HG03064 (cell line): Measurements from ENCODE around the gene MRGPRX3.
"Not testable (repeated sequence)": the region's sequence is repeated elsewhere in the genome, so short reads cannot be mapped to it uniquely, and the experiment has no call there.

ENCODE experiments used
- ATAC-seq: cut with Tn5 transposase; IDR thresholded peaks from one replicate; pipeline ENCODE4 v1.9.1; 2021; ENCODE audit warnings: low read depth; ENCODE audit not compliant: unreplicated experiment

Gene MRGPRX3

DNA sequence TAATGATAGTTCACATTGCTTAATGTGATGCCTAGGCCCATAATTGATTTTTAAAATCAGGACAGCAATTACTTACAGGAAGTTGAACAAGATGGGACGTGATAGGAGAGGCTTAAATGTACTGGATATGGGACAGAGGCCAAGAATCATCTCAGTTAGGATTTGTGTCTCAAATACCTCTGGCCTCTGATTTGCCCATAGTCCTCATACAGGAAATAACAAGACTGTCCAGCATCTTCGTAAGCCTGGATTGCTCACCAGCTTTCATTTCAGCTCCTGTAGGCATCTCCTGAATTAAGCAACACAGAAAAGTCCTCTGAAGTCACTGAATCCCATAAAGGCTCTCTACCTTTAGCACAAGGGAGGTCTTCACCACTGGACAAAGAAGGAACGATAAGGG is at the start of gene MRGPRX3:
Gene MRGPRX3 (plus strand): TSS at position 231 of the 400 bp plus-strand sequence. CDS start 4,632 bp downstream, outside the sequence.
- no peak for ATAC-seq

DNA sequence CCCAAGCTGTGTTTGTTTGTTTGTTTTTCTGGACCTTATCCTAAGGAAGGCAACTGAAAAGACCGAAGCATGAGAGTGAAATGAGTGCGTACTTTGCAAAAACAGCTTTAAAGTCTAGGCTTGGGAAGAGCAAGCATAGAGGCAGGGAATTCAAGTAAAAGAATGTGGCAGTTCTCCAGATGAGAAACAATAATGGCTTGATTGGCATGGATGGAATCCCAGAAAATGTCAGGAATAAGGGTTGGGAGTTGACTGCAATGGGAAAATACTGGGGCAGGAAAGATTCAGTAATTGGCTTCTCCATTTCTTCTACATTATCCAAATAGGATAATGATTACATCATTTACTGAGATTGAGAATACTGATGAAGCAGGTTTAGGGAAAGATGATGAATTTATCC is 44.0 kb upstream of the MRGPRX3 start:
- ATAC-seq = no peak

DNA sequence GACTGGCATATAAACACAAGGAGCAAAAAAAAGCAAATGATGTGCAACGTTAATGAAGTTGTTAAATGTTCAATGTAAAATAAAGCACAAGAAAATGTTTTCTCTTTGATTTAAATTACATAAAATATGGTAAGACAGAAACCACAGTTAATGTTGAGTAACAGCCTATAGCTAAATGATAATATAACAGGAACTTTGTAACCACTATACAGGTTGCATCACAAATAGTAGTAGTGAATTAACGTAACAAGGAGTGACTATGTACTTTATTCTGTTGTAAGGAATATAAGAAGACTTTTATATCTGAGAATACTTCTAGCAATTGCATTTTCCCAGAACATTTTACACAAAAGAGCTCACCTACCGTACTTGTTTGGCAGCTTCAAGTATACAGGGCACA is 43.4 kb upstream of the MRGPRX3 start:
- ATAC-seq = no peak

DNA sequence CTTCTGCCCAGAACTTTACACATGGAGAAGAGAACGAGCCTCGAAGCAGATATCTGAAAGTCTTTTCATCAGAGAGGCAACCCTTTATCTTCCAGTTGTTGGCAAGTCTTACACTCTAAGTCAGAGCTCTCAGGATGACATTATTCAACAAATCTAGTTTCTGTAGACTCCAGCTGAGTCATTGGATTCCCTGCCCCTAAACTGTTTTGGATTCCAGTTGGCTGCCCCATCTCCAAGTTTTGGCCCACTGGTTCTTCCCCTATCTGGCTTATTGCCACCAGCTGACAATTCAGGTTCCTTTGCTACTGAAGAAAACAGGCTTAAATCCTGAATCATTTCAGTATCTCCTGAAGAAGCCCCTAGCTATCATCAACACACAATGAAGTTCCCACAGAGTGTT is 40.6 kb upstream of the MRGPRX3 start:
- no peak for ATAC-seq

DNA sequence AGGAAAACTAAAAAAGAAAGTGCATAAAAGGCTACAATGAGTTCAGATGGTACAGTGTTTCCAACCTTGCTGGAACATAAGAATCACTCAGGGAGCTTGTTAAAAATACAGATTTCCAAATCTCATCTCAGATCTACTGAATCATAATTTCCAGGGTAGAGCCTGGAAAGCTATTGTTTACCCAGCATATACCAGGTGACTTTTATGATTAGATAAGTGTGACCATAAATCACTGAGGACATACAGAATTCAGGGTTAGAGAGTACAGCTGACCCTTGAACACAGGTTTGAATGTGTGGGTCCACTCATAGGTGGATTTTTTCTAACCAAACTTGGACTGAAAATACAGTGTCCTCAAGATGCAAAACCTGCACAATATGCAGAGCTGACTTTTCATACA is 38.4 kb upstream of the MRGPRX3 start:
- ATAC-seq = no peak

DNA sequence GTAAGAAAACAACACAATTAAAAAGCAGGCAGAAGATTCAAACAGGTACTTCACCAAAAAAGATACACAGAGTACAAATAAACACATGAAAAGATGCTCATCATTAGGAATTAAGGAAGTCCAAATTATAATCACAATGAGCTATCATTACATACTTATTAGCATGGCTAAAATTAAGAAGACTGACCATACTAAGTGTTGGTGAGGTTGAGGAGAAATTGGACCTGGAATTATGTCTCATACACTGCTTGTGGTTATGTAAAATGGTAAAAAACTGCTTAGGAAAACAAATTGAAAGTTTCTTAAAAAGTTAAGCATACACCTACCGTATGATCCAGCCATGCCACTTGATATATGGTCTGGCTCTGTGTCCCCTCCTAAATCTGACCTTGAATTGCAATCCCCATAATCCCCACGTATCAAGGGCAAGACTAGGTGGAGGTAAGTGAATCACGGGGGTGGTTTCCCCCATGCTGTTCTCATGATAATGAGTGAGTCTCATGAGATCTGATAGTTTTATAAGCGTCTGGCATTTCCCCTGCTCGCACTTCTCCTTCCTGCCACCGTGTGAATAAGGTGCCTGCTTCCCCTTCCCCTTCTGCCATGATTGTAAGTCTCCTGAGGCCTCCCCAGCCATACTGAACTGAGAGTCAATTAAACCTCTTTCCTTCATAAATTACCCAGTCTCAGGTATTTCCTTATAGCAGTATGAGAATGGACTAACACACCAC is 31.3 kb upstream of the MRGPRX3 start:
- no peak for ATAC-seq

DNA sequence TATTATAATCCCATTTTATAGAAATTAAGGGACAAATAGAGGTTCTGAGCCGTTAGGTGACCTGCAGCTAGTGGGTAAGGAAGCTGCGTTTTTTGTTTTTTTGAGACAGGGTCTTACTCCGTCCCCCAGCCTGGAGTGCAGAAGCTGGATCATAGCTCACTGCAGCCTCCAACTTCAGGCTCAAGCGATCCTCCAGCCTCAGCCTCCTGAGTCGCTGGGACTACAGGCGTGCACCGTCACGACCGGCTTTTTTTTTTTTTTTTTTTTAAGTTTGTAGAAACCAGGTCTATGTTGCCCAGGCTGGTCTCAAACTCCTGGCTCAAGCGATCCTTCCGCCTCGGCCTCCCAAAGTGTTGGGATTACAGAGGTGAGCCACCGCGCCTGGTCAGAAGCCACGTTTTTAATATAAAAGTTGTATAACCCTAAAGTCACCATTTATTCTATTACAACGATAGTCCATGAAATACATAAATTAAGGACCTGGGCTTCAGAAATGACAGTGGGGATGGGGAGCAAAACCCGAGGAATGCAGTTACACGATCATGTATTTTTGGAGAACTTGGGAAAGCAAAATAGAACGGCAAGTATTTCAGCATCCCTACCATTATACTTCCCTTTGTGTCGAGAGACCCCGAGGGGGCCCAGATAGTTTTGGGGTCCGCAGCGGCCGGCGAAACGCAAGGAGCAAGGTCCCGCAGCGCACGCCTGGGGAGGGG is 27.1 kb upstream of the MRGPRX3 start:
- no peak for ATAC-seq

DNA sequence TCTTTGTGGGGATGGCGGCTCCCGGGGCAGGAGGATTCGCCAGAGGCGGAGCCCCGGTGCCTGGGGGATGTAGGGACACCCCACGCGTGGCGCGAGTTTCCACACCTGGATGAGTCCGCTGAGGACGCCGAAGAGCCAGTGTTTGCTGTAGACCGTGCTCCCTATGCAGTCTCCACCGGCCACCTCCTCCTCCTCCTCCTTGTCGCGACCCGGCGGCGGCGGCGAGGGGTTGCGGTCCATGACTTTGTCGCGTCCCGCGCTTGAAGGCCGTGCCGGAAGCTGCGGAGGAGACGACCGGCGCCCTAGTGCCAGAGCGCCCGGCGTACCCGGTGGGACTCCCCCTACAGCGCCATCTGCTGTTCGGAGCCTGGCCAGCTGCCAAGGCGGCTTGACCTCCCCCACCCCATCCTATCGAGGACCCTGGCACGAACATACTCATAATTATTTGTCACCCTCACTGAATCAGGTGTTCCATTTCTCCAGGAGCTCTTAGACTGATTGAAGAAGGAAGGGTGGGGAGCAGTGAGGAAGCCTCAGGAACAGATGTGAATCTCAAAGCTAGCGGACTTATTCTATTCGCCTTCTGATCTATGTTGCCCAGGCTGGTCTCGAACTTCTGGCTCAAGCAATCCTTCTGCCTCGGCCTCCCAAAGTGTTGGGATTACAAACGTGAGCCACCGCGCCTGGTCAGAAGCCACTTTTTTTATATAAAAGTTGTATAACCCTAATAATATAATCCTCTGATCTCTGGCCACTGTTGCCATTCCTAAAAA is 26.4 kb upstream of the MRGPRX3 start, which contains the start of gene SAAL1:
Gene SAAL1 (minus strand): TSS at position 281 of the 773 bp plus-strand sequence. CDS start 41 bp downstream, at position 240.
- ATAC-seq = peak; percentile 95

DNA sequence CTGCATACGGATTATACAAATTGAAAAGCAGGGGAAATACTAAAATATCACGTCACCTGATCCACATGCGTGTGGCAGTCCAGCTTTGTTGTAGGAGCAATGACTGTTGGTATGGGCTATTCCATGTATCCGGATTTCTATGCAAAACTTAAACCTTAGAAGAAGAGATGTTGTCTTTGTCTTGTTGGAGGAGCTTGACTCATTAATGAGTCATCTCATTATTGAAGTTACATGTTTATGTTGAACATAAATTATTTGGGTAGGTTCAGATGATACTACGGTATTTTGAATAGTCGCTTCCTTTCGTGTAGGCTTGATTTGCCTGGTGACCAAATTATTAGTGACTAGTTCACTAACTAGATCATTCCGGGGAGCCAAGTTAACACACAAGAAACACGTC is 25.7 kb upstream of the MRGPRX3 start:
- no peak for ATAC-seq

DNA sequence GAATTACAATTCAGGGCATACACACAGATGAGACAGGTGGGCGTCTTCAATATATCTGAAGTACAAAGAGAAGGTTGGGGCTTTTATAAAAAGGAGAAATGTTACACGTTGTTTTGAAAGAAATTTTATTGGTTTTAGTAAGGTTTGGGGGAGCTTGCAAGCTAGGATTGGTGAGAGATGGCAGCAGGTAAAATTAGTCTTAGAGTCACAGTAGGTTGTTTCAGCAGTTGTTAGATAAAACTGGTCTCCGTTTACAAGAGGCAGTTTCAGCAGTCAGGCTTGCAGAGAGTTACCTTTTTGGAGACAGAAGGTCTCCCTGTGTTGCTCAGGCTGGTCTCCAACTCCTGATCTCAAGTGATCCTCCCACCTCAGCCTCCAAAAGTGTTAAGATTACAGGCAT is 24.1 kb upstream of the MRGPRX3 start:
- ATAC-seq = no peak

DNA sequence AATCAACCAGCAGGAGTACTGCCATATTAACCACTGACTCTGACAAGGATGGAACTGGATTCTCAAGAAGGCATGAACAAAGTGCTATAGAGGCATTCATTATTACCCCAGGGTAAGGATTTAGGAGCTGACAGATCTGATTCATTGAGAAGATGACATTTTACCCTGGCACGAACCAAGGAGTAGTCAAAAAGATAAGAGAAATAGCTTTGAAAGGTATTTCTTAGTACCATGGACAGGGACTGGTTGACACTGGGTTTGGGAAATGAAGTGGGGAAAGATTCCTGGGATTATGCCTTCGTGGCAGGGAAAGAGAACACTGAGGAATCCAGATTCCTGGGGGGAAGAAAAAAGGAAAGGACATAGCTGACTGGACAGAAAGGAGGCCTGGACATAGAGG is 21.4 kb upstream of the MRGPRX3 start:
- ATAC-seq = no peak

DNA sequence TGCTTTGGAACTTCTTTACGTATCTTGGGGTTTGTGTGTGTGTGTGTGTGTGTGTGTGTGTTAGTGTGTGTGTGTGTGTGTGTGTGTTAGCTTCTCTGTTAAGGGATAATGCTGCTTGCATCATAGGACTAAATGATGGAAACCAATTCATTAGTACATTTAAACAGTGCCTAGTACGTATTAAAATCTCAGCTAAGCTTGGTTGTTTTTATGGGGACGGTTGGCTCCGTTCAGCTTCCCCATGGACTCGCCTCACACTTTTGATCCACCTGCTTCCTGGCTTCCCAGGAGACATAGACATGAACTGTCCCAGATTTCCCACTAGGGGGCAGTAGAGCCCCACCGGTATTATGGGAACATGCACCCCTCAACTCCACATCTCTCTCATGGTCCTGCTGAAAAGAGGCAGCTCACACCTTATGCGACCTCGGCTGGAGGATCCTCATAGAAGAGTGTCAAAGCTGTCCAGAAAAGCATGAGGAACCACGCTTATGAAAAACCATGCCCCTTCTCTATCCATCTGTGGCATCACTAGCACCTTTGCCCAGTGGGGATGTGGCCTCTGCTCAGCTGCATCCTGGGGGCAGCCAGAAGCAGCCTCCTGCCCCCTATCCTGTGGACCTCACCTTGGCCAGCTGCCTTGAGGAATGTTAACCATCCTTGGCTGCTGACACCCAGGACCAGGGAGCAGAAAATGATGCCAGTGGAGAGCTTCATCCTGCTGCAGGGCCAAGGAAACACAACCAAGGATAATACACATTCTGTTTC is 16.8 kb upstream of the MRGPRX3 start:
- peak; percentile 81 for ATAC-seq

DNA sequence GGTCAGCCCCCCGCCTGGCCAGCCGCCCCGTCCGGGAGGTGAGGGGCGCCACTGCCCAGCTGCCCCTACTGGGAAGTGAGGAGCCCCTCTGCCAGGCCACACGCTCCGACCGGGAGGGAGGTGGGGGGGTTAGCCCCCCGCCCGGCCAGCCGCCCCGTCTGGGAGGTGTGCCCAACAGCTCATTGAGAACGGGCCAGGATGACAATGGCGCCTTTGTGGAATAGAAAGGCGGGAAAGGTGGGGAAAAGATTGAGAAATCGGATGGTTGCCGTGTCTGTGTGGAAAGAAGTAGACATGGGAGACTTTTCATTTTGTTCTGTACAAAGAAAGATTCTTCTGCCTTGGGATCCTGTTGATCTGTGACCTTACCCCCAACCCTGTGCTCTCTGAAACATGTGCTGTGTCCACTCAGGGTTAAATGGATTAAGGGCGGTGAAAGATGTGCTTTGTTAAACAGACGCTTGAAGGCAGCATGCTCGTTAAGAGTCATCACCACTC is 11.0 kb upstream of the MRGPRX3 start:
- ATAC-seq = not testable (repeated sequence)

DNA sequence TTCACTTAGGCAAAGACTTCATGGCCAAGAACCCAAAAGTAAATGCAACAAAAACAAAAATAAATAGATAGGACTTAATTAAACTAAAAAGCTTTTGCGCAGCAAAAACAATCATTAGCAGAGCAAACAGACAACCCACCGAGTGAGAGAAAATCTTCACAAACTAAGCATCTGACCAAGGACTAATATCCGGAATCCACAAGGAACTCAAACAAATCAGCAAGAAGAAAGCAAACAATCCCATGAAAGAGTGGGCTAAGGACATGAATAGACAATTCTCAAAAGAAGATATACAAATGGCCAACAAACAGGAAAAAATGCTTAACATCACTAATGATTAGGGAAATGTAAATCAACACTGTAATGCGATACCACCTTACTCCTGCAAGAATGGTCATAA is 1.3 kb upstream of the MRGPRX3 start:
- not testable (repeated sequence) for ATAC-seq

DNA sequence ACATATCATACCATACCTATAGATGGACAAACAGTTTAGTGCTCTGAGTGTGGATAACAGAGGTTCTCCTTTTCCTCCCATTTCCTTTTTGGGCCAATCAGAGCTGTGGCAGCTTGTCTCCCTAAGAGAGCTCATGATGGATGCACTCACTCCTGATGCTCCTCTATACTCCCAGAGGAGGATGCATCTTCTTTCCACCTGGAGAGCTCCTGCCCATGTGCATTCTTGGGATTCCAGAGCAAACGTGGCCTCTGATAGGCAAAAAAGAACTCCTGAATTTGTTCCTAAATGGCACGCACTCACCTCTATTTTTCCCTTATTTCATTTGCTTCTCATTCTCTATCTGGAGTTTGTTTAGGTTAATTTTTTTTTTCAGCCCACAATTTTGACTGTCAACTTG is 2.9 kb downstream of the MRGPRX3 start:
- ATAC-seq = no peak

DNA sequence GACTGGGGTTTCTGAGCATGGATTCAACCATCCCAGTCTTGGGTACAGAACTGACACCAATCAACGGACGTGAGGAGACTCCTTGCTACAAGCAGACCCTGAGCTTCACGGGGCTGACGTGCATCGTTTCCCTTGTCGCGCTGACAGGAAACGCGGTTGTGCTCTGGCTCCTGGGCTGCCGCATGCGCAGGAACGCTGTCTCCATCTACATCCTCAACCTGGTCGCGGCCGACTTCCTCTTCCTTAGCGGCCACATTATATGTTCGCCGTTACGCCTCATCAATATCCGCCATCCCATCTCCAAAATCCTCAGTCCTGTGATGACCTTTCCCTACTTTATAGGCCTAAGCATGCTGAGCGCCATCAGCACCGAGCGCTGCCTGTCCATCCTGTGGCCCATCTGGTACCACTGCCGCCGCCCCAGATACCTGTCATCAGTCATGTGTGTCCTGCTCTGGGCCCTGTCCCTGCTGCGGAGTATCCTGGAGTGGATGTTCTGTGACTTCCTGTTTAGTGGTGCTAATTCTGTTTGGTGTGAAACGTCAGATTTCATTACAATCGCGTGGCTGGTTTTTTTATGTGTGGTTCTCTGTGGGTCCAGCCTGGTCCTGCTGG is 4.9 kb downstream of the MRGPRX3 start:
- no peak for ATAC-seq

DNA sequence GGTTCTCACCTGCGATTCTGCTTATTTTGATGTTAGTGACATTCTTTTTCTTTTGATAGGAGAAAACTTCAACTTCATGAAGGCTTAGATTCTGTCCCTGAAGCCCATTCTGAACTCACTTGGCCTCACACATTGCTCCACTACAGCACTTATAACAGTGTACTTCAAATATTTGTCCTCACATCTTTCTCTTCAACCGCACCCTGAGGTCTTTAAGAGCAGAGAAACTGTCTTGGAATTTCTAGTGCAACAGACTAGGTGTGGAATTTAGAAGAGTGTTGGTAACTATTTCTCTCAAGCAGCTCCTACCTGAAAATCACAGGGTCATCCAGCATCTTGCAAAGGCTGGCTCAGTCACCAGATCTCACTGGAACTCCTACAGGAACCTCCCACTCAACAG is 7.8 kb downstream of the MRGPRX3 start:
- no peak for ATAC-seq

DNA sequence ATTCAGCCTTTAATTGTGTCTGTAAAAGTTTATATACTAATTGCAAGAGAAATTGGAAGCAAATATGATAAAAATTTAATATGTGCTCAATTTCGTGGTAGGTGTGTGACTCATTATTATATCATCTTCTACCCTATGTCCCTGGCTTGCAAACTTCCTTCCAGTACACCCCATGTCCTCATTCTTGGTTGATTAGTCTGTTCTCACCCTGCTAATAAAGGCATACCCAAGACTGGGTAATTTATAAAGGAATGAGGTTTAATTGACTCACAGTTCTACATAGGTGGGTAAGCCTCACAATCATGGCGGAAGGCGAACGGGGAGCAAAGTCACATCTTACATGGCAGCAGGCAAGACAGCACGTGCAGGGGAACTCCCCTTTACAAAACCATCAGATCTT is 11.9 kb downstream of the MRGPRX3 start:
- ATAC-seq = no peak

DNA sequence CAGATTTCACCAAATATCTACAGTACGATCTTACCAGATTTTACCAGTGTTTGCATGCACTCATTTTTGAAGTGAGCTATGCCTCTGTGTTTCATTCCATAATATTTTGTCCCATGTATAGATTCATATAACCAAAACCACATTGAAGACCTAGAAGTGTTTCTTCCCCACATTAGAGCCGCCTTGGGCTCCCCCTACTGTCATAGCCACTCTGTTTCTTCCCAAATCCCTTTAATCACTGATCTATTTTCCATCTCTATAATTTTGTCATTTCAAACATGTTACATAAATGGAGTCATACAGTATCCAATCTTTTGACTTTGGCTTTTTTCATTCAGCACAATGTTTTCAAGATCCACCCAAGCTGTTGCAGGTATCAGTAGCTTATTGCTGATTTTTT is 12.7 kb downstream of the MRGPRX3 start:
- no peak for ATAC-seq

DNA sequence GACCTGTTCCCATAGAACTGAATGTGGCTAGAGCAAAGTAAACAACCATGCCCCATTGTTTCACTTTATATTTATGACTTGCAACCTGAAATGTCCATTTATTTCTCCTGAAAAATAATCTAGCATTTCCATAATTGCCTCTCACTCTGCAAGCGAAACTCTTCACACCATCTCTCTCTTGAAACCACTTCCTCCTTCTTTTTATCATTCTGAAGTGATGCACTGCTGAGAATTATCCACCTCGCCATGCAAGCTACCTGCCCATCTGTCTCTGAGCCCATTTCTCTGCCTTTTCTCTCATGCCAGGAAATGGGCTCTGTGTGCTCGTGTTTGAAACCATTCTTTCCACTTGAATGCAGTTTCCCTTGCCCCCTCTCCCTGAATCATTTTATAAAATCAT is 13.5 kb downstream of the MRGPRX3 start:
- no peak for ATAC-seq
